ENCODE measurements around the gene OXCT1.

The OXCT1 gene

GRCh38 chr5:41837793-41838192, 32.4 kb downstream of the OXCT1 start:
- WGBS (ENCODE audit: extremely low coverage, insufficient coverage, insufficient read length) = no CpG with 5 or more reads among the region's 3 CpGs
- H3K4me3 ChIP-seq (ENCODE audit: low read depth, low read length) = no peak overlapping the region
- H3K18ac ChIP-seq (ENCODE audit: low read length) = no peak overlapping the region
- H3K9me3 ChIP-seq (ENCODE audit: insufficient read depth, low read depth, low read length) = no peaks in the 10 kb centered on the region
- DNase-seq = no peak
- H3K27ac ChIP-seq (ENCODE audit: low read depth, low read length) = no peak overlapping the region
- H2AFZ ChIP-seq (ENCODE audit: insufficient read depth, low read length, poor library complexity) = no peak overlapping the region
- no peaks in the 10 kb centered on the region for H3K27me3 ChIP-seq (ENCODE audit: insufficient read depth, low read length)
- H3K79me2 ChIP-seq (ENCODE audit: control insufficient read depth, insufficient read depth, low read length, poor library complexity) = no peaks in the 10 kb centered on the region
- H2BK12ac ChIP-seq (ENCODE audit: low read length) = no peak overlapping the region
- H3K9ac ChIP-seq (ENCODE audit: low read length) = no peak overlapping the region
- H2AK5ac ChIP-seq (ENCODE audit: low read length) = no peak overlapping the region
- no peak overlapping the region for H2BK5ac ChIP-seq (ENCODE audit: low read depth, low read length, poor library complexity)
- no peak overlapping the region for H2BK120ac ChIP-seq (ENCODE audit: insufficient read depth, low read length, poor library complexity)
- H3K79me1 ChIP-seq (ENCODE audit: low read length) = no peaks in the 10 kb centered on the region
- H3K4ac ChIP-seq (ENCODE audit: low read depth, low read length) = no peak overlapping the region
- H4K91ac ChIP-seq (ENCODE audit: low read depth, low read length) = no peak overlapping the region
- H3K14ac ChIP-seq (ENCODE audit: low read length) = no peak overlapping the region
- no peak overlapping the region for H4K12ac ChIP-seq (ENCODE audit: low read depth, low read length)
- no peak overlapping the region for H3K4me2 ChIP-seq (ENCODE audit: low read length)
- no peak overlapping the region for H4K8ac ChIP-seq (ENCODE audit: low read depth, low read length)
- H3K23ac ChIP-seq (ENCODE audit: low read length) = no peak overlapping the region
- peaks cover 0 to 6% of the 10 kb centered on the region in 2 experiments for H3K4me1 ChIP-seq (ENCODE audit: control insufficient read depth in 1 of 2, insufficient read depth in 2 of 2, low read length in 2 of 2)
- no peaks in the 10 kb centered on the region for H3K36me3 ChIP-seq (ENCODE audit: control insufficient read depth in 1 of 2, insufficient read depth in 2 of 2, low read length in 2 of 2)

GRCh38 chr5:41835645-41836044, 34.6 kb downstream of the OXCT1 start:
- Histone ChIP-seq H3K4me3 (ENCODE audit: low read depth, low read length) (no peak overlapping the region), H4K12ac (ENCODE audit: low read depth, low read length) (no peak overlapping the region), H2BK120ac (ENCODE audit: insufficient read depth, low read length, poor library complexity) (no peak overlapping the region), H3K9ac (ENCODE audit: low read length) (no peak overlapping the region), H3K36me3 (ENCODE audit: control insufficient read depth in 1 of 2, insufficient read depth in 2 of 2, low read length in 2 of 2) (no peaks in the 10 kb centered on the region), H3K27ac (ENCODE audit: low read depth, low read length) (no peak overlapping the region), H3K18ac (ENCODE audit: low read length) (no peak overlapping the region), H3K9me3 (ENCODE audit: insufficient read depth, low read depth, low read length) (no peaks in the 10 kb centered on the region), H3K23ac (ENCODE audit: low read length) (no peak overlapping the region), H4K8ac (ENCODE audit: low read depth, low read length) (no peak overlapping the region), H2AK5ac (ENCODE audit: low read length) (no peak overlapping the region), H3K27me3 (ENCODE audit: insufficient read depth, low read length) (no peaks in the 10 kb centered on the region), H3K4ac (ENCODE audit: low read depth, low read length) (no peak overlapping the region), H2BK5ac (ENCODE audit: low read depth, low read length, poor library complexity) (no peak overlapping the region), H3K79me2 (ENCODE audit: control insufficient read depth, insufficient read depth, low read length, poor library complexity) (no peaks in the 10 kb centered on the region), H3K14ac (ENCODE audit: low read length) (no peak overlapping the region), H4K91ac (ENCODE audit: low read depth, low read length) (no peak overlapping the region), H3K79me1 (ENCODE audit: low read length) (no peaks in the 10 kb centered on the region), H3K4me2 (ENCODE audit: low read length) (no peak overlapping the region), H2AFZ (ENCODE audit: insufficient read depth, low read length, poor library complexity) (no peak overlapping the region), H3K4me1 (ENCODE audit: control insufficient read depth in 1 of 2, insufficient read depth in 2 of 2, low read length in 2 of 2) (peaks cover 3 to 9% of the 10 kb centered on the region in 2 experiments), H2BK12ac (ENCODE audit: low read length) (no peak overlapping the region)
- WGBS (ENCODE audit: extremely low coverage, insufficient coverage, insufficient read length) = no CpG with 5 or more reads among the region's 3 CpGs
- DNase-seq = peak in 1 of 2 donors; percentile 9

- H4K8ac ChIP-seq (ENCODE audit: low read depth, low read length) = no peak overlapping the region
- no peak overlapping the region for H3K4ac ChIP-seq (ENCODE audit: low read depth, low read length)
- DNase-seq = no peak
Measured at GRCh38 chr5:41834506-41834905, 35.7 kb downstream of the OXCT1 start.

GRCh38 chr5:41832430-41832829, 37.8 kb downstream of the OXCT1 start:
- Histone ChIP-seq H3K18ac (ENCODE audit: low read length) (no peak overlapping the region), H3K23ac (ENCODE audit: low read length) (no peak overlapping the region), H2AK5ac (ENCODE audit: low read length) (no peak overlapping the region), H3K9ac (ENCODE audit: low read length) (no peak overlapping the region), H4K8ac (ENCODE audit: low read depth, low read length) (no peak overlapping the region), H2BK5ac (ENCODE audit: low read depth, low read length, poor library complexity) (no peak overlapping the region), H4K91ac (ENCODE audit: low read depth, low read length) (no peak overlapping the region), H3K79me2 (ENCODE audit: control insufficient read depth, insufficient read depth, low read length, poor library complexity) (no peaks in the 10 kb centered on the region), H3K27ac (ENCODE audit: low read depth, low read length) (no peak overlapping the region), H2BK12ac (ENCODE audit: low read length) (no peak overlapping the region), H3K4me2 (ENCODE audit: low read length) (no peak overlapping the region), H2AFZ (ENCODE audit: insufficient read depth, low read length, poor library complexity) (no peak overlapping the region), H3K9me3 (ENCODE audit: insufficient read depth, low read depth, low read length) (no peaks in the 10 kb centered on the region), H3K79me1 (ENCODE audit: low read length) (no peaks in the 10 kb centered on the region), H3K4ac (ENCODE audit: low read depth, low read length) (no peak overlapping the region), H3K27me3 (ENCODE audit: insufficient read depth, low read length) (no peaks in the 10 kb centered on the region), H3K4me3 (ENCODE audit: low read depth, low read length) (no peak overlapping the region), H3K36me3 (ENCODE audit: control insufficient read depth in 1 of 2, insufficient read depth in 2 of 2, low read length in 2 of 2) (no peaks in the 10 kb centered on the region), H4K12ac (ENCODE audit: low read depth, low read length) (no peak overlapping the region), H2BK120ac (ENCODE audit: insufficient read depth, low read length, poor library complexity) (no peak overlapping the region), H3K14ac (ENCODE audit: low read length) (no peak overlapping the region), H3K4me1 (ENCODE audit: control insufficient read depth in 1 of 2, insufficient read depth in 2 of 2, low read length in 2 of 2) (peaks cover 3 to 9% of the 10 kb centered on the region in 2 experiments)
- no CpG with 5 or more reads among the region's 3 CpGs for WGBS (ENCODE audit: extremely low coverage, insufficient coverage, insufficient read length)
- DNase-seq = no peak

More at GRCh38 chr5:41834506-41834905, 35.7 kb downstream of the OXCT1 start:
- H3K4me2 ChIP-seq (ENCODE audit: low read length) = no peak overlapping the region
- no peak overlapping the region for H4K12ac ChIP-seq (ENCODE audit: low read depth, low read length)
- no peak overlapping the region for H2BK5ac ChIP-seq (ENCODE audit: low read depth, low read length, poor library complexity)
- no peak overlapping the region for H3K4me3 ChIP-seq (ENCODE audit: low read depth, low read length)
- H3K14ac ChIP-seq (ENCODE audit: low read length) = no peak overlapping the region
- no peak overlapping the region for H3K27ac ChIP-seq (ENCODE audit: low read depth, low read length)
- H3K79me1 ChIP-seq (ENCODE audit: low read length) = no peaks in the 10 kb centered on the region
- H3K36me3 ChIP-seq (ENCODE audit: control insufficient read depth in 1 of 2, insufficient read depth in 2 of 2, low read length in 2 of 2) = no peaks in the 10 kb centered on the region
- no peak overlapping the region for H3K9ac ChIP-seq (ENCODE audit: low read length)
- no peak overlapping the region for H3K23ac ChIP-seq (ENCODE audit: low read length)
- no peak overlapping the region for H2BK120ac ChIP-seq (ENCODE audit: insufficient read depth, low read length, poor library complexity)
- no peak overlapping the region for H4K91ac ChIP-seq (ENCODE audit: low read depth, low read length)
- peaks cover 3 to 9% of the 10 kb centered on the region in 2 experiments for H3K4me1 ChIP-seq (ENCODE audit: control insufficient read depth in 1 of 2, insufficient read depth in 2 of 2, low read length in 2 of 2)
- WGBS (ENCODE audit: extremely low coverage, insufficient coverage, insufficient read length) = no CpG with 5 or more reads among the region's 1 CpG
- H2BK12ac ChIP-seq (ENCODE audit: low read length) = no peak overlapping the region
- H3K27me3 ChIP-seq (ENCODE audit: insufficient read depth, low read length) = no peaks in the 10 kb centered on the region
- no peak overlapping the region for H2AK5ac ChIP-seq (ENCODE audit: low read length)
- no peaks in the 10 kb centered on the region for H3K9me3 ChIP-seq (ENCODE audit: insufficient read depth, low read depth, low read length)
- no peak overlapping the region for H3K18ac ChIP-seq (ENCODE audit: low read length)
- no peak overlapping the region for H2AFZ ChIP-seq (ENCODE audit: insufficient read depth, low read length, poor library complexity)
- H3K79me2 ChIP-seq (ENCODE audit: control insufficient read depth, insufficient read depth, low read length, poor library complexity) = no peaks in the 10 kb centered on the region
